Neural crest cell (in vitro differentiated cells): Measurements from ENCODE around the gene PAK5. TPM values are rescaled to one million over a fixed set of nuclear protein-coding genes. Genes with fewer than 3 reads are reported as not detected.
"Not testable (repeated sequence)": the region's sequence is repeated elsewhere in the genome, so short reads cannot be mapped to it uniquely, and the experiment has no call there.

Experiments used
- DNase-seq: peaks from one replicate; pipeline ENCODE4 v3.0.0; 2021; ENCODE audit warnings: low read depth, mixed read lengths, low spot score
- H3K27ac Mint-ChIP-seq: one replicate; pipeline ENCODE4 v1.8.0; 2021; ENCODE audit warnings: mild to moderate bottlenecking, mixed read lengths; ENCODE audit not compliant: unreplicated experiment
- H3K27me3 Mint-ChIP-seq: 2 replicates; pipeline ENCODE4 v1.8.0; 2021; ENCODE audit warnings: low read depth, mild to moderate bottlenecking, mixed read lengths
- H3K36me3 Mint-ChIP-seq: 2 replicates; pipeline ENCODE4 v1.8.0; 2021; ENCODE audit warnings: low read depth, mild to moderate bottlenecking, mixed read lengths
- H3K4me1 Mint-ChIP-seq: 2 replicates; pipeline ENCODE4 v1.8.0; 2021; ENCODE audit warnings: mixed read lengths
- H3K4me3 Mint-ChIP-seq: one replicate; pipeline ENCODE4 v1.8.0; 2021; ENCODE audit warnings: mild to moderate bottlenecking, mixed read lengths
- H3K9me3 Mint-ChIP-seq: 2 replicates; pipeline ENCODE4 v1.8.0; 2021; ENCODE audit warnings: mixed read lengths
- total RNA-seq: library from RNA; stranded (reverse); gene quantifications from 2 replicates; pipeline ENCODE4 v1.2.1, GENCODE V29; 2021
- TF ChIP-seq, protein P1 (sequence below): fragments of 200-600 bp; sonication (generic); conservative IDR thresholded peaks from 2 replicates; pipeline ENCODE4 v1.5.0; 2021; ENCODE audit warnings: antibody characterized with exemption, mild to moderate bottlenecking

The PAK5 gene
- total RNA-seq, 1 donor from 2014 or later = 1.8 TPM

DNA sequence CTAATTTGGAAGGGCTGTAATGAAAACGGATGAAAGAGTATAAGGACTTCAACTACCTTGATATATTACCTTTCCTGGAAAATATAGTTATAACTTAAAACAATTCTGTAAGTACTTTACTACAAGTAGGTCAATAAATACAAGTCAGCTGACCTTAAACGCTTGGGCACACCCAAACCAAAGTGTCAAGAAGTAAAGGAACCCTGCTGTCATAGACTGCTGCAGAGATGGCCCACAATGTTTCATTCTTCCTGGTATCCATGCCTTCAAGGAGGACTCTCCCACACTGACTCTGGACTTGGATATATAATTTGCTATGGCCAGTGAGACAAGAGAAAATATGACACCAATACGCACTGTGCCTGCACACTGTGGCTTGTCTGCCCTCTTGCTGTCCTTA, 192.5 kb downstream of the PAK5 start:
- Mint-ChIP-seq H3K27me3 (peaks cover 15% of the 10 kb centered on the region), H3K4me3 (no peak overlapping the region), H3K36me3 (no peaks in the 10 kb centered on the region), H3K27ac (no peak overlapping the region), H3K9me3 (no peaks in the 10 kb centered on the region), H3K4me1 (peaks cover 6% of the 10 kb centered on the region)
- TF ChIP-seq, protein P1, sequence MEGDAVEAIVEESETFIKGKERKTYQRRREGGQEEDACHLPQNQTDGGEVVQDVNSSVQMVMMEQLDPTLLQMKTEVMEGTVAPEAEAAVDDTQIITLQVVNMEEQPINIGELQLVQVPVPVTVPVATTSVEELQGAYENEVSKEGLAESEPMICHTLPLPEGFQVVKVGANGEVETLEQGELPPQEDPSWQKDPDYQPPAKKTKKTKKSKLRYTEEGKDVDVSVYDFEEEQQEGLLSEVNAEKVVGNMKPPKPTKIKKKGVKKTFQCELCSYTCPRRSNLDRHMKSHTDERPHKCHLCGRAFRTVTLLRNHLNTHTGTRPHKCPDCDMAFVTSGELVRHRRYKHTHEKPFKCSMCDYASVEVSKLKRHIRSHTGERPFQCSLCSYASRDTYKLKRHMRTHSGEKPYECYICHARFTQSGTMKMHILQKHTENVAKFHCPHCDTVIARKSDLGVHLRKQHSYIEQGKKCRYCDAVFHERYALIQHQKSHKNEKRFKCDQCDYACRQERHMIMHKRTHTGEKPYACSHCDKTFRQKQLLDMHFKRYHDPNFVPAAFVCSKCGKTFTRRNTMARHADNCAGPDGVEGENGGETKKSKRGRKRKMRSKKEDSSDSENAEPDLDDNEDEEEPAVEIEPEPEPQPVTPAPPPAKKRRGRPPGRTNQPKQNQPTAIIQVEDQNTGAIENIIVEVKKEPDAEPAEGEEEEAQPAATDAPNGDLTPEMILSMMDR = no peak
- no peak for DNase-seq

GRCh38 chr20:9642882-9643281, 196.0 kb downstream of the PAK5 start:
- H3K36me3 Mint-ChIP-seq = no peaks in the 10 kb centered on the region
- peaks cover 6% of the 10 kb centered on the region for H3K4me1 Mint-ChIP-seq
- no peaks in the 10 kb centered on the region for H3K27me3 Mint-ChIP-seq
- DNase-seq = no peak
- H3K27ac Mint-ChIP-seq = no peak overlapping the region
- H3K9me3 Mint-ChIP-seq = no peaks in the 10 kb centered on the region
- TF ChIP-seq, protein P1 = no peak
- no peak overlapping the region for H3K4me3 Mint-ChIP-seq

- H3K9me3 Mint-ChIP-seq, H3K4me1 Mint-ChIP-seq: not testable (repeated sequence)
These were observed 197.3 kb downstream of the PAK5 start for GRCh38 chr20:9641499-9642000.

GRCh38 chr20:9637889-9638288, 201.0 kb downstream of the PAK5 start:
- no peaks in the 10 kb centered on the region for H3K27me3 Mint-ChIP-seq
- no peaks in the 10 kb centered on the region for H3K9me3 Mint-ChIP-seq
- H3K4me3 Mint-ChIP-seq = no peak overlapping the region
- H3K36me3 Mint-ChIP-seq = no peaks in the 10 kb centered on the region
- DNase-seq = no peak
- H3K27ac Mint-ChIP-seq = no peak overlapping the region
- TF ChIP-seq, protein P1 = no peak
- H3K4me1 Mint-ChIP-seq = no peaks in the 10 kb centered on the region

More at GRCh38 chr20:9641499-9642000, 197.3 kb downstream of the PAK5 start:
- not testable (repeated sequence) for H3K27me3 Mint-ChIP-seq, H3K27ac Mint-ChIP-seq, DNase-seq, H3K4me3 Mint-ChIP-seq, H3K36me3 Mint-ChIP-seq

- Mint-ChIP-seq H3K4me1 (no peaks in the 10 kb centered on the region), H3K9me3 (no peaks in the 10 kb centered on the region), H3K36me3 (no peaks in the 10 kb centered on the region), H3K27me3 (no peaks in the 10 kb centered on the region), H3K4me3 (no peak overlapping the region), H3K27ac (no peak overlapping the region)
- no peak for DNase-seq
- TF ChIP-seq, protein P1 = no peak
These were observed 203.1 kb downstream of the PAK5 start for GRCh38 chr20:9635750-9636149.

DNA sequence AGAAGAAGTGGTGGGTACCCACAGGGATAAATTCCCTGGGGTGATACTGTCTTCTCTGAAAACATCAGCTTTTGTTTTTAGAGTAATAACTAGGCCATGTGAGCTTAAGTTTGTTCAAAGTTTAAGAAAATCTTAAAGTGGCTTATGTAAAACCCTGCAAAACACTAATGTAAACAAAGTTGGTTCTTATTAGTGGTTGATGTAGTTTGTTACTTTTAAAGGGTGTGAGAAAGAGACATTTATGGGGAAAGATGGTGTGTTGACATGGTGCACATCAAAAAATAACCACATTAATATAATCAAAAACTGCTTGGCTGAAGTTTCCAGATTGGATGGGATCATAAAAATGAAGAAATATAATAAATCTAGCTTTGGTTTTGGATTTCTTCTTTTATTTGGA, 204.5 kb downstream of the PAK5 start:
- no peak overlapping the region for H3K4me3 Mint-ChIP-seq
- no peak overlapping the region for H3K27ac Mint-ChIP-seq
- no peaks in the 10 kb centered on the region for H3K36me3 Mint-ChIP-seq
- no peaks in the 10 kb centered on the region for H3K27me3 Mint-ChIP-seq
- no peak for DNase-seq
- H3K9me3 Mint-ChIP-seq = no peaks in the 10 kb centered on the region
- peaks cover 8% of the 10 kb centered on the region for H3K4me1 Mint-ChIP-seq
- TF ChIP-seq, protein P1 = no peak
